Measurements from ENCODE around the gene DNHD1.

The DNHD1 gene

DNA sequence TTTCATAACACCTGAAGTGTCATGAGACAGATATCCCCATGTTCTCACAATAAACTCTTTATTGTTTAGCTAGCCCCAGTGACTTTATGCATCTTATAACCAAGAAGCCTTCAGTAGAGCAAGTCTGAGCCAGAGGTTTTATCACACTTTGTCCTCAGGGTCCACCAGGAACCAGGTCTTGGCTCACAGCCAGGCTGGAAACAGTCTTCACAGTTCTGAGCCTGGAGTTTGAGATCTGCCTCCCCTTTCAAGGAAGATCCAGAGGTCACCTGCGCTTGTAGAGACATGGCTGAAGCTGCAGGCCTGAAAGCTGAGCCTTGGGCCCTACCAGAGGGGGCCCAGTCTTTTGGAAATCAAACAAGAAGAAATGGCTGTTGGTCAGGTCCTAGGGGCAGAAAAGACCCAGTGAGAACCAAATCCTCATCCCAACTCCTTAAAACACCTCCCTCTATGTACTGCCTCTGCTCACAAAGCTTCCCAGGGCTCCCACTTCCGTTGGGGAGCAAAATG lies 102.9 kb downstream of the DNHD1 start:
- Mint-ChIP-seq H3K4me3 (no peak overlapping the region), H3K36me3 (peaks cover 46% of the 10 kb centered on the region), H3K4me1 (peaks cover 13% of the 10 kb centered on the region), H3K9me3 (no peaks in the 10 kb centered on the region), H3K27me3 (no peaks in the 10 kb centered on the region), H3K27ac (no peak overlapping the region)
- ATAC-seq = no peak

DNA sequence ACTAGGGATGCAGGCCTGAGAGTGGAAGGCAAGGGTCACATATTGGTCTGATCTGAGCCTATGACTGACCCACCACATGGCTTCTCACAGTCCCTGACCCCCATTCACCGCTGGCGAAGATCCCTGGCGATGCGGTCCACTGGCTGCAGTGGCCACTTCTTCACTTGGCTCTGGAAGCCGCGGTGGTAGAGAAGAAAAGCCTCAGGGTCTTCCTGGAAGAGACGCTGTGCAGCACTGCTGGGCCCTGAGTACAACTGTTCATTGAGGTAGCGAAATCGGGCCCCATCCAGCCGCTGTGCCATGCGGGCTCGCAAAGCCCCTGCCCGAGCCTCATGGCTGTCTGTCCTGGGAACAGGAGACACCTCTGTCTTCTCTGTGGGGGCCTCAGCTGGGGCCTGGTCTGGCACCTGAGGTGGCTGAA lies 104.0 kb downstream of the DNHD1 start:
- Mint-ChIP-seq H3K27ac (no peak overlapping the region), H3K36me3 (peaks cover 41% of the 10 kb centered on the region), H3K4me3 (no peak overlapping the region)

DNA sequence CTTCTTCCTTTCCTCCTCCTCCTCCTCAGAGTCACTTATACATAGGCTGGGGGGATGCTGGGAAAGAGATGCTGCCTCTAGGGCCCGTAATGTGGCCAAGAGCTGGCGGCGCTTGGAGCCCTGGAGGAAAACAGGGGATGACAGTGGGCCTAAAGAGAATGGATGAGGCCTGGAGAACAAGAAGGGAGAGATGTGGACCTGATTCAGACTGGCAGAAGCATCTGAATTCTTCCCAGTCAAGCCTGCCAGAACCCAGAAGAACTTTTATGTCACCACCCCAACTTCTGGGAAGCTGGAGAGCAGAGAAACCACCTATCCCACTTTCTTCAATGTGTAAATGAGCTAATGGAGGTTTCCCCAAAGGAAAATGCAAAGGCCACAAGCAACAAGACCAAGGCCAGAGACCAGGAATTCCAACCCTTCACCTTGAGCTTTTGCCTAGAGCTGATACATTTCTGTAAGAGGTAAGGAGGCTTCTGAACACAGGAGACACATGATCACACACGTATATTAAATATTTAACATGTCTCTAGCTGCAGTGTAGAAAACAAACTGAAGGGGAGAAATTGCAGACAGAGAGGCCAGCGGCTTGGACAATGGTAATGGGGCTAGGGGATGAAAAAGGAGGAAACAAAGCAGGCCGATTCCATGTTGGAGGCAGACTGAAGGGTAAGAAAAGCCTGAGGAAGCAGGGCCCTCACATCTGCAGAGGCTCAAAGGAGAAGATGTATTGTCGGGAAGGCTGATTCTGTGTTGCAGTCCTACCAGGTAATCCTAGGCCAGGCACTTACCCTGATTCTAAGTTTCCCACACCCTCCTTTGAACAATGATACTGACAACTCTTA lies 105.2 kb downstream of the DNHD1 start:
- Mint-ChIP-seq H3K4me3 (peak overlapping the region; percentile 39), H3K36me3 (peaks cover 40% of the 10 kb centered on the region), H3K27me3 (no peaks in the 10 kb centered on the region), H3K9me3 (no peaks in the 10 kb centered on the region), H3K4me1 (peaks cover 26% of the 10 kb centered on the region), H3K27ac (no peak overlapping the region)
- no peak for ATAC-seq

More for the DNA sequence above, 104.0 kb downstream of the DNHD1 start:
- peaks cover 17% of the 10 kb centered on the region for H3K4me1 Mint-ChIP-seq
- H3K27me3 Mint-ChIP-seq = no peaks in the 10 kb centered on the region
- no peaks in the 10 kb centered on the region for H3K9me3 Mint-ChIP-seq
- ATAC-seq = no peak

DNA sequence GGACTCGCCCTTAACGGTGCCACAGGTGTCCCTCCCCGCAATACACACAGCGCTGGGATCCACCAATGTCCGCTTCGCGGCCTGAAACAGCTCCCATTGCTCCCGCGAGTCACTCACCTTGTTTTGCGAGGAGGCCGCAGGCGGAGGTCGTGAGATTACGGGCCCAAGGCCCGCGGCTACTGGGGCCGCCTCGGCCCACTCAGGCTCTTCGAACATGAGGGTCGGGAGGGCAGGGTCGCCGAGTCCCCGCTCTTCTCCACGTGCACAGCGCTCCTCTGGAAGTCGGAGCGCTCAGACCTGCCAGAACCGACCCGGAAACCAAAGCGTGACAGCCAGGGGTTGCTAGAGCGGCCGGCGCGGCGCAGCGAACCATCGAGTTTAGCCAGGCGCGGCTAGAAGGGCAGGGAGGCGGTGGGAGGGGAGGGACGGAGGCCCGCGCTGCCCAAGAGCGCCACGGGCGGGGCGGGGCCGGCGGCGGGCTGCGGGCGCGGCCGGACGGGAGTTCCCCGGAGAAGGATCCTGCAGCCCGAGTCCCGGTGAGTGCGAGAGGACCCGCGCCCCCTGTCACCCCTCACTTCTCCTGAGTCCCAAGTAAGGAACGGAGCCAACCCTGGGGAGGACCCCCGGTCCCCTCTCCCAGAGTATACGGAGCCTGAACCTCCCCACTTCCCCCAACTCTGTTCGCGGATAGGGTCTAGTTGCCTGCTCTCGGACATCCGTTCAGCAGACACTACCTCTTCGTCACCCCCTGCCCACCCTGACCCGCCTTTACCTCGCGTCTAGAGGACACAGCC lies 106.4 kb downstream of the DNHD1 start, which contains the start of the genes ILK and RRP8:
Gene ILK (plus strand): TSS at position 488 of the 794 bp plus-strand sequence. CDS start 498 bp downstream, outside the sequence.
Gene RRP8 (minus strand): TSS at position 330 of the 794 bp plus-strand sequence. CDS start 114 bp downstream, at position 216.
- H3K4me3 Mint-ChIP-seq = no peak within 1 kb of the TSS
- no peak within 1 kb of the TSS for H3K27ac Mint-ChIP-seq
- peaks cover 28% of the 10 kb centered on the region for H3K4me1 Mint-ChIP-seq
- H3K9me3 Mint-ChIP-seq = no peaks in the 10 kb centered on the region
- peaks cover 35% of the 10 kb centered on the region for H3K36me3 Mint-ChIP-seq
- no peaks in the 10 kb centered on the region for H3K27me3 Mint-ChIP-seq
- ATAC-seq = peak; percentile 93

DNA sequence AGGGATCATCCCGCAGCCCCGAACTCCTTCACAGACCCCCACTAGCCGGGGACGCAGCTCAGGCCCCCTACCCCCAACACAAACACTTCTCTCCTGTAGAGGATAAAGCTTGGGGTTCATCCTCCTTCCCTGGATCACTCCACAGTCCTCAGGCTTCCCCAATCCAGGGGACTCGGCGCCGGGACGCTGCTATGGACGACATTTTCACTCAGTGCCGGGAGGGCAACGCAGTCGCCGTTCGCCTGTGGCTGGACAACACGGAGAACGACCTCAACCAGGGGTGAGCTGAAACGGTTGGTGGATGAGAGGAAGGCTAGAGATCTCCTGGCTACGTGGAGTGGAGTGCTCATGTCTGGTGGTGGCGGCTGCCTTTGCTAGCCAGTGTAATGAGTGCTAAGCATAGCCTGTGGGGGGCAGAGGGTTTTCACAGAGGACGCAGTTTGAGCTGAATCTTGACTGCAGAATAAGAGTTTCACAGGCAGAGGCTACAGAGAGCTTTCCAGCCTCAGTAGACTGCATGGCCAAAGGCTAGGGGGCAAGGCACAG lies 107.1 kb downstream of the DNHD1 start:
- Mint-ChIP-seq H3K9me3 (no peaks in the 10 kb centered on the region), H3K27ac (no peak overlapping the region), H3K27me3 (no peaks in the 10 kb centered on the region), H3K4me1 (peaks cover 24% of the 10 kb centered on the region), H3K4me3 (no peak overlapping the region), H3K36me3 (peaks cover 34% of the 10 kb centered on the region)
- ATAC-seq = peak; percentile 72

DNA sequence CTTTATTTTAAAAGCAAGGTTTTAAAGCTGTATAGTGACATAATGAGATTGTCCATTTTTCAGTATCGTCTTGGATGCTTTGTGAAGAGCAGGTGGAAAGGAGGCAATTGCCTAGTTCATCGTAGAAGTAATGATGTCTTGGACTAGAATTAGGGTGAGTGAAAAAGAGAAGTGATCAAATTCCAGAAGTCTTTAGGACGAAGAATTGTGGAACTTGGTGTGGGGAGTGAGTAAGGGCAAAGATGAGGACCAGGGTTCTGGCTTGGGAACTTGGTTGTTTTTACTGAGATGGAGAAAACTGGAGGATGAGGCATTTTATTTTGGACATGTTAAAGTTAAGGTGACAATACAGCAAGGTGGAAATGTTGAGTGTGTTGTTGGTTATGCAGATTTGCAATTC lies 107.7 kb downstream of the DNHD1 start:
- Mint-ChIP-seq H3K27ac (no peak overlapping the region), H3K4me1 (peaks cover 25% of the 10 kb centered on the region), H3K9me3 (no peaks in the 10 kb centered on the region), H3K36me3 (peaks cover 35% of the 10 kb centered on the region), H3K27me3 (no peaks in the 10 kb centered on the region), H3K4me3 (no peak overlapping the region)
- ATAC-seq = no peak

DNA sequence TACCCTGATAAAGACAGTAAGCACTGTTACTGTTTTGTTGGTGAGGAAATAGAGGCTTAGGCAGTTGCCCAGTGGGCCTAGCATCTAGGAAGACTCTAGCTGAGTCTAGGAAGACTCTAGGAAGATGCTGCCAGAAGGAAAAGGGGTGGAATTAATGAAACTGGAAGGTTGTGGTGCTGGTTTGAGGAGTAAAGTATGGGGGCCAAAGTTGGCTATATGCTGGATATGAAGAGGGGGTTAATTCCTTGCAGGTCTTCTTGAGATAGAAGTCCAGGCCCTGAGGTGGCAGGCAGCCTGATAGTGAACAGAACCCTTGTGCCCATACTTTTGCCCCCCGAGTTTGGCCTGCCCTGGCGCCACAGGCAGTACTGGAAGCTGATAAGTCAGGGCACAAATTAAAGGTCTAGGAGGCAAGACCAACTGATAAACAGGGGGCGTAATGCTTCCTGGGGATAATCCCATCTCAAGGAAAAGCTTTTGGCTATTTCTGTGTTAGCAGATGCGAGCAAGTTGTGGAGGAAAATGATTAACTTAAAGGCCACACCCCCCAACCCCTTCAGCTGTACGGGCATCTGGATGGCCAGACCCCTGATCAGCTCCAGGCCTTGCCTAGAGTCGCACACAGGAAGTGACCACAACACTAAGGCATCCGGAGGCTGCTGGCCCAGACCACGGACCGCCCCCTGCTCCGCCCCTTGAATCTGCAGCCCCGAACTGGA lies 109.5 kb downstream of the DNHD1 start:
- H3K36me3 Mint-ChIP-seq = peaks cover 47% of the 10 kb centered on the region
- no peak overlapping the region for H3K27ac Mint-ChIP-seq
- peak; percentile 63 for ATAC-seq
- no peaks in the 10 kb centered on the region for H3K9me3 Mint-ChIP-seq
- H3K4me3 Mint-ChIP-seq = peak overlapping the region; percentile 48
- H3K4me1 Mint-ChIP-seq = peaks cover 43% of the 10 kb centered on the region
- H3K27me3 Mint-ChIP-seq = no peaks in the 10 kb centered on the region

DNA sequence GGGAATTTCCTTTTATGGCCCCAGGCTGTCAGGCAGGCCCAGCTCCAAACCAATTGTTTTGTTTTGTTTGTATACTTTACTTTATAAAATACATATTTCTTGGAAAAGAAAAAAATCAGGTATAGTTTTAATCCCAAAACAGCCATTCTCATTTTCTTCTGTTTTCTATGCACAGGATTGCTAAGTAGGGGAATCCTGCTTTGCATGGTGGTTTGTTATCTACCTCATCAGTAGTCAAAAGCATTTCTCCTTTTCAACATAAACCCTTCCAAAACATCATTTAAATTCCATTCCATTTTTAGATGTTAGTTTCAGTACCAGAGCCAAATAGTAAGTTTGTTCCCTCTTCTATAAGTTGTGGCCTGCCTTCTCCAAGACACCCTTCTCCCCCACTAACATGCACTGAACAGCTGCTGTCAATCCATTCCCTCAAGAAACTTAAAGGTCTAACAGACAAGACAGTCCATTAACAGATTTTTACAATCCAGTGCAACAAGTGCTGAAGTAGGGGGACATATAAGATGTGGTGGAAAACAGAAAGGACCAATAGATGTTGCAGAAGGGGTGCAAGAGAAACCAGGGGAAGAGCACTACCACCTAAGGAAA lies 110.2 kb downstream of the DNHD1 start:
- Mint-ChIP-seq H3K27ac (no peak overlapping the region), H3K4me1 (peaks cover 43% of the 10 kb centered on the region), H3K4me3 (peak overlapping the region; percentile 48), H3K27me3 (no peaks in the 10 kb centered on the region), H3K36me3 (peaks cover 42% of the 10 kb centered on the region), H3K9me3 (no peaks in the 10 kb centered on the region)
- no peak for ATAC-seq

DNA sequence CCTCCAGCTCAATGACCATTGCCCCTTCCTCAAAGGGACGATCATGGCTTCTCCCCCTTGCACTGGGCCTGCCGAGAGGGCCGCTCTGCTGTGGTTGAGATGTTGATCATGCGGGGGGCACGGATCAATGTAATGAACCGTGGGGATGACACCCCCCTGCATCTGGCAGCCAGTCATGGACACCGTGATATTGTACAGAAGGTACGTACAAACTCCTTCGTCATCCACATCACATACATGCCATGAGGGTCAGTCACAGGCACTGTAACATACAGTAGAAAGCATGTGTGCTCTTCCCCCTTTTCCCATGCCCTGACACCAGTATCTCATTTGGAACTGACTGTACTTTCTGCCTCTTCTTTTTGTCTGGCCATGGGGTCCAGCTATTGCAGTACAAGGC lies 110.9 kb downstream of the DNHD1 start:
- no peaks in the 10 kb centered on the region for H3K27me3 Mint-ChIP-seq
- H3K36me3 Mint-ChIP-seq = peaks cover 42% of the 10 kb centered on the region
- H3K4me3 Mint-ChIP-seq = no peak overlapping the region
- no peak for ATAC-seq
- H3K4me1 Mint-ChIP-seq = peaks cover 43% of the 10 kb centered on the region
- no peaks in the 10 kb centered on the region for H3K9me3 Mint-ChIP-seq
- H3K27ac Mint-ChIP-seq = no peak overlapping the region

DNA sequence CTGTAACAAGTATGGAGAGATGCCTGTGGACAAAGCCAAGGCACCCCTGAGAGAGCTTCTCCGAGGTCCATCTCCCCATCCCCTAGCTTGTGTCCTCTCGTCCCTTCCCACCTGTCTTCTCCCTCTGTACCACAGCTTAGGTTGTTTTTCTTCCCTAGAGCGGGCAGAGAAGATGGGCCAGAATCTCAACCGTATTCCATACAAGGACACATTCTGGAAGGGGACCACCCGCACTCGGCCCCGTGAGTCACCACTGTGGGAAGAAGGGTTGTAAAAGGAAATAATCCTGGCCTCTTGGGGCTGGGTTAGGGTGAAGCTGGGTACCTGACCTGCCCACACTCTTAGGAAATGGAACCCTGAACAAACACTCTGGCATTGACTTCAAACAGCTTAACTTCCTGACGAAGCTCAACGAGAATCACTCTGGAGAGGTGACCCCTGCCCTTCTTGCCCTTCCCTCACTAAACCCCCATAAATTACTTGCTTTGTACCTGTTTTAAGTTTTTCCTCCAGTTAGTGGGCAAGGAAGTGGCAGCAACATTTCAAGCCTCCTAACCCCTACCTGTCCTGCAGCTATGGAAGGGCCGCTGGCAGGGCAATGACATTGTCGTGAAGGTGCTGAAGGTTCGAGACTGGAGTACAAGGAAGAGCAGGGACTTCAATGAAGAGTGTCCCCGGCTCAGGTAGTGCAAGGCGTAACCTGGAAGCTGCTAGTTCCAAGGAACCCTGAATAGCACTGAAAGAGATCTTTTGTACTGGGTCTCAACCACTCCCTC lies 111.8 kb downstream of the DNHD1 start:
- Mint-ChIP-seq H3K4me3 (no peak overlapping the region), H3K9me3 (no peaks in the 10 kb centered on the region), H3K27me3 (no peaks in the 10 kb centered on the region), H3K27ac (no peak overlapping the region), H3K4me1 (peaks cover 43% of the 10 kb centered on the region), H3K36me3 (peaks cover 42% of the 10 kb centered on the region)
- no peak for ATAC-seq

DNA sequence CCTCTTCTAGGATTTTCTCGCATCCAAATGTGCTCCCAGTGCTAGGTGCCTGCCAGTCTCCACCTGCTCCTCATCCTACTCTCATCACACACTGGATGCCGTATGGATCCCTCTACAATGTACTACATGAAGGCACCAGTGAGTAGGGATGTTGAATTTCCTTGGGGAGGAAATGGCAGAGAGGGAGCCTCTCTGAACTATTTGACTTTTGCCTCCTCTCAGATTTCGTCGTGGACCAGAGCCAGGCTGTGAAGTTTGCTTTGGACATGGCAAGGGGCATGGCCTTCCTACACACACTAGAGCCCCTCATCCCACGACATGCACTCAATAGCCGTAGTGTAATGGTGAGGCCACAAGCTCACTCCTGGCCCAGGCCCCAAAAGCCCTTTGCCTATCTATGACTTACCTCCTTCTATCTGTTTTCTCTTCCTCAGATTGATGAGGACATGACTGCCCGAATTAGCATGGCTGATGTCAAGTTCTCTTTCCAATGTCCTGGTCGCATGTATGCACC lies 112.5 kb downstream of the DNHD1 start:
- Mint-ChIP-seq H3K36me3 (peaks cover 42% of the 10 kb centered on the region), H3K4me3 (no peak overlapping the region)

DNA sequence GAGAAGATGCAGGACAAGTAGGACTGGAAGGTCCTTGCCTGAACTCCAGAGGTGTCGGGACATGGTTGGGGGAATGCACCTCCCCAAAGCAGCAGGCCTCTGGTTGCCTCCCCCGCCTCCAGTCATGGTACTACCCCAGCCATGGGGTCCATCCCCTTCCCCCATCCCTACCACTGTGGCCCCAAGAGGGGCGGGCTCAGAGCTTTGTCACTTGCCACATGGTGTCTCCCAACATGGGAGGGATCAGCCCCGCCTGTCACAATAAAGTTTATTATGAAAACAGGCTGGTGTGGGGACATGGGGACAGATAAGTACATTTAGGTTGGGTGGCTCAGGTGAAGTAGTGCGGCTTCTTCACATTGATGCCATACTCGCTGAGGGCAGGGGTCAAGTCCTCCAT lies 113.5 kb downstream of the DNHD1 start:
- Mint-ChIP-seq H3K4me1 (peaks cover 44% of the 10 kb centered on the region), H3K4me3 (peak overlapping the region; percentile 82), H3K36me3 (peaks cover 42% of the 10 kb centered on the region), H3K27ac (no peak overlapping the region), H3K27me3 (no peaks in the 10 kb centered on the region), H3K9me3 (no peaks in the 10 kb centered on the region)
- no peak for ATAC-seq

More for the DNA sequence above, 112.5 kb downstream of the DNHD1 start:
- no peaks in the 10 kb centered on the region for H3K9me3 Mint-ChIP-seq
- ATAC-seq = no peak
- no peak overlapping the region for H3K27ac Mint-ChIP-seq
- H3K4me1 Mint-ChIP-seq = peaks cover 43% of the 10 kb centered on the region
- H3K27me3 Mint-ChIP-seq = no peaks in the 10 kb centered on the region

DNA sequence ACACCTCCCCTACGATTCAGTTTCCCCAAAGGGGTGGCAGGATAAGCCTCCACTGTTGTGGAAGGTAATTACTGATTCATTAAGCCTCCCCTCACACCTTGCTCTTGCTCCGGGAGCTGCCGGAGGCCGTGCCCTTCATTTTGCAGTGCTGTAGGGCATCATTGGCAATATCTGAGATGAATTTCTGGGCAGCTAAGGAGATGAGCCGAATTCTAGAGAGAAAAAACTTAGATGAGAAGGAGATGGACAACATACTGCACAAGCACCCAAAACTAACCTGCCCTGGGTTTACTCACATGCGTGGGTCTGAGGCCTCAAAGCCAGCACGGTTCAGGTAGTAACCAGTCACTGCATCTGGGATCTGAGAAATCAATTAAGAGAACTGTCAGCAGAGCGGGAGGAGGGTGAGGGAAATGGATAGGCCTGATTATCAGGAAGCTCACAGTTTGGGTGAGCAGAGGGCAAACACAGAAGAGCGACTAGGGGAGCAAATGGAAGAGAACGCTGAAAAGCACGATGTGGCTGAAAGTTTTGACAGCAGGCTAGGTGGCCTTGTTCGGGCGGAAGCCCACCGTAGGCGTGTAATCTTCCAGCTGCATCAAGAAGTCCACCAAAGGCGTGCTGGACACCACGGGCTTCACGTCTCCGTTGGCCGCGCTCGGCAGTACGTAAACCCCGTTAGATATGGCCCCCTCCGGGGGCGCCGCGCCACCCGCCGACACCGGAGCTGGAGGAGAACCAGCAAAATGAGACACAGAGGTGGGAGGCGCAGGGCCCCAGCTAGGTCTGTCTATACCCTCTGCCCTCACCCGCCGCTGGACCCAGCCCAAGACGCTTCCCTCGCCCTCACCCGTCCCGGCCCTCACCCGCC lies 114.2 kb downstream of the DNHD1 start:
- H3K27ac Mint-ChIP-seq = no peak overlapping the region
- H3K36me3 Mint-ChIP-seq = peaks cover 36% of the 10 kb centered on the region
- H3K4me1 Mint-ChIP-seq = peaks cover 44% of the 10 kb centered on the region
- no peaks in the 10 kb centered on the region for H3K27me3 Mint-ChIP-seq
- no peaks in the 10 kb centered on the region for H3K9me3 Mint-ChIP-seq
- peak; percentile 47 for ATAC-seq
- H3K4me3 Mint-ChIP-seq = peak overlapping the region; percentile 82
